H1 (cell line): ENCODE measurements around the gene FRMD3. TPM values are rescaled to one million over a fixed set of nuclear protein-coding genes. Genes with fewer than 3 reads are reported as not detected.

ENCODE experiments used
- CTCF ChIA-PET: fragments of 300-600 bp; sonication (Branson Sonifier 250); formaldehyde crosslinking; loops from one replicate; lab custom pipeline; 2021; ENCODE audit not compliant: partially characterized antibody; lab: Charles Lee
- POLR2A ChIA-PET: fragments of 300-600 bp; sonication (Branson Sonifier 250); formaldehyde crosslinking; loops from one replicate; lab custom pipeline; 2021; ENCODE audit warnings: inconsistent platforms; ENCODE audit not compliant: partially characterized antibody; lab: Charles Lee
- DNase-seq, 2 experiments: peaks; one replicate each; pipeline versions ENCODE4 v3.0.0 to v3.0.0-alpha.2; 2010 to 2022; ENCODE audit warnings: low spot score in 2 of 2, low read depth in 1 of 2, mixed read lengths in 1 of 2
- FAIRE-seq: peaks from 2 replicates; lab custom pipeline; 2011; peaks lifted over from hg19 to GRCh38; lab: Jason Lieb, UNC
- H2AFZ ChIP-seq: 2 replicates; pipeline ENCODE4 v1.8.1; 2012; ENCODE audit warnings: low read length, inconsistent platforms
- H2AK5ac ChIP-seq: 2 replicates; pipeline ENCODE4 v1.6.1; 2013; ENCODE audit warnings: low read depth, low read length
- H2BK120ac ChIP-seq: replicated peaks from 2 replicates; pipeline ENCODE3; 2013; ENCODE audit warnings: low read depth, low read length, inconsistent platforms
- H2BK12ac ChIP-seq: 2 replicates; pipeline ENCODE4 v1.6.1; 2013; ENCODE audit warnings: low read depth, low read length
- H2BK15ac ChIP-seq: 2 replicates; pipeline ENCODE4 v1.6.1; 2013; ENCODE audit warnings: low read length
- H2BK20ac ChIP-seq: 2 replicates; pipeline ENCODE4 v1.6.1; 2013; ENCODE audit warnings: low read length
- H2BK5ac ChIP-seq: 2 replicates; pipeline ENCODE4 v1.6.1; 2013; ENCODE audit warnings: low read depth, low read length
- H3K14ac ChIP-seq: 2 replicates; pipeline ENCODE4 v1.6.1; 2013; ENCODE audit warnings: inconsistent platforms; ENCODE audit not compliant: insufficient read length
- H3K18ac ChIP-seq: 2 replicates; pipeline ENCODE4 v1.6.1; 2013; ENCODE audit warnings: low read length; ENCODE audit errors: extremely low read depth
- H3K23ac ChIP-seq: 2 replicates; pipeline ENCODE4 v1.6.1; 2013; ENCODE audit warnings: inconsistent platforms; ENCODE audit not compliant: insufficient read length
- H3K23me2 ChIP-seq: 2 replicates; pipeline ENCODE4 v1.6.1; 2013; ENCODE audit warnings: low read depth, low read length
- H3K27ac ChIP-seq: 2 replicates; pipeline ENCODE4 v1.6.1; 2011; ENCODE audit warnings: low read depth, low read length, inconsistent platforms
- H3K27me3 ChIP-seq, 4 experiments: replicated peaks in 1 of 4; 1 replicate in 1 of 4; 2 replicates in 3 of 4; pipeline versions ENCODE4 v1.6.1 to v1.8.1; 2011 to 2013; ENCODE audit warnings: low read length in 3 of 4, mild to moderate bottlenecking in 3 of 4, inconsistent platforms in 2 of 4, mixed read lengths in 2 of 4, moderate library complexity in 1 of 4; ENCODE audit not compliant: control insufficient read depth in 3 of 4, insufficient read depth in 3 of 4; ENCODE audit errors: extremely low read depth in 1 of 4
- H3K36me3 ChIP-seq, 4 experiments: 2 replicates each; pipeline versions ENCODE4 v1.6.1 to v1.8.1; 2011 to 2013; ENCODE audit warnings: mild to moderate bottlenecking in 4 of 4, low read length in 3 of 4, moderate library complexity in 2 of 4, control low read depth in 1 of 4, inconsistent platforms in 1 of 4; ENCODE audit not compliant: insufficient read depth in 4 of 4, control insufficient read depth in 2 of 4
- H3K4ac ChIP-seq: replicated peaks from 2 replicates; pipeline ENCODE3; 2013; ENCODE audit warnings: low read length, low read depth, mixed read lengths, inconsistent platforms; ENCODE audit not compliant: insufficient read length
- H3K4me1 ChIP-seq, 4 experiments: replicated peaks in 1 of 4; 1 replicate in 1 of 4; 2 replicates in 3 of 4; pipeline versions ENCODE4 v1.6.1 to v1.8.1; 2011 to 2013; ENCODE audit warnings: low read length in 3 of 4, inconsistent platforms in 2 of 4, mixed read lengths in 1 of 4; ENCODE audit not compliant: insufficient read depth in 4 of 4, control insufficient read depth in 3 of 4
- H3K4me2 ChIP-seq, 2 experiments: 2 replicates each; pipeline versions ENCODE4 v1.6.1 to v1.8.1; 2011 to 2013; ENCODE audit warnings: low read depth in 2 of 2, low read length in 2 of 2, control low read depth in 1 of 2, inconsistent platforms in 1 of 2, mild to moderate bottlenecking in 1 of 2; ENCODE audit not compliant: insufficient read depth in 1 of 2
- H3K4me3 ChIP-seq, 4 experiments: fragments of 200-600, 300-600 bp in 1 of 4; sonication (generic), shearing (Covaris generic), sonication (Bioruptor Twin) in 1 of 4; 2 replicates each; pipeline versions ENCODE4 v1.5.1 to v1.8.1; 2011 to 2016; ENCODE audit warnings: low read length in 4 of 4, low read depth in 3 of 4, control low read depth in 2 of 4, inconsistent platforms in 2 of 4, mild to moderate bottlenecking in 2 of 4, mixed read lengths in 1 of 4, moderate library complexity in 1 of 4; ENCODE audit not compliant: insufficient read depth in 2 of 4; ENCODE audit errors: extremely low read depth in 1 of 4
- H3K56ac ChIP-seq: replicated peaks from 2 replicates; pipeline ENCODE3; 2013; ENCODE audit warnings: low read depth, mild to moderate bottlenecking, mixed read lengths, low read length, inconsistent platforms; ENCODE audit not compliant: insufficient read length
- H3K79me1 ChIP-seq: 2 replicates; pipeline ENCODE4 v1.6.1; 2013; ENCODE audit warnings: low read depth, low read length, control low read depth
- H3K79me2 ChIP-seq, 2 experiments: 2 replicates each; pipeline versions ENCODE4 v1.6.1 to v1.8.1; 2012 to 2013; ENCODE audit warnings: low read length in 2 of 2, mild to moderate bottlenecking in 2 of 2, inconsistent platforms in 1 of 2; ENCODE audit not compliant: insufficient read depth in 2 of 2, control insufficient read depth in 1 of 2
- H3K9ac ChIP-seq, 4 experiments: replicated peaks in 1 of 4; 1 replicate in 1 of 4; 2 replicates in 3 of 4; pipeline versions ENCODE4 v1.6.1 to v1.8.1; 2011 to 2013; ENCODE audit warnings: low read depth in 3 of 4, low read length in 3 of 4, control low read depth in 2 of 4, mild to moderate bottlenecking in 2 of 4, moderate library complexity in 2 of 4, inconsistent platforms in 1 of 4; ENCODE audit errors: extremely low read depth in 1 of 4
- H3K9me3 ChIP-seq, 2 experiments: 2 replicates each; pipeline versions ENCODE4 v1.6.1 to v1.8.1; 2012 to 2013; ENCODE audit warnings: mild to moderate bottlenecking in 2 of 2, moderate library complexity in 2 of 2, control low read depth in 1 of 2, inconsistent platforms in 1 of 2, low read depth in 1 of 2, low read length in 1 of 2, mixed read lengths in 1 of 2; ENCODE audit not compliant: insufficient read depth in 2 of 2
- H4K20me1 ChIP-seq, 2 experiments: replicated peaks in 1 of 2; 2 replicates each; pipeline versions ENCODE3 to v1.8.1; 2011 to 2013; ENCODE audit warnings: inconsistent platforms in 2 of 2, low read length in 2 of 2, mild to moderate bottlenecking in 1 of 2; ENCODE audit not compliant: insufficient read depth in 2 of 2, control insufficient read depth in 1 of 2
- H4K5ac ChIP-seq: 2 replicates; pipeline ENCODE4 v1.6.1; 2013; ENCODE audit warnings: low read length, low read depth, mixed read lengths, inconsistent platforms; ENCODE audit not compliant: insufficient read length
- H4K8ac ChIP-seq: 2 replicates; pipeline ENCODE4 v1.8.0; 2013; ENCODE audit warnings: mild to moderate bottlenecking, moderate library complexity, low read length, inconsistent platforms; ENCODE audit not compliant: insufficient read depth; ENCODE audit errors: extremely low read depth
- H4K91ac ChIP-seq: replicated peaks from 2 replicates; pipeline ENCODE3; 2013; ENCODE audit warnings: low read length, mixed read lengths, inconsistent platforms; ENCODE audit not compliant: insufficient read length
- BACH1 ChIP-seq: IDR thresholded peaks from 2 replicates; pipeline ENCODE4 v1.6.1; 2012; ENCODE audit warnings: low read length, improper control_type of control experiment
- CBX8 ChIP-seq: fragments of 300-800, 300-1000 bp; sonication (generic); IDR thresholded peaks from 2 replicates; pipeline ENCODE4 v1.7.1; 2016; ENCODE audit warnings: low read depth, low read length, borderline replicate concordance
- CHD1 ChIP-seq: IDR thresholded peaks from 2 replicates; pipeline ENCODE4 v1.6.1; 2012; ENCODE audit warnings: low read depth, low read length, improper control_type of control experiment
- CHD2 ChIP-seq: IDR thresholded peaks from 2 replicates; pipeline ENCODE4 v1.6.1; 2012; ENCODE audit warnings: low read length, improper control_type of control experiment
- NRF1 ChIP-seq: IDR thresholded peaks from 2 replicates; pipeline ENCODE4 v1.6.1; 2011; ENCODE audit warnings: mild to moderate bottlenecking, low read depth, low read length, improper control_type of control experiment
- POU5F1 ChIP-seq: IDR thresholded peaks from 2 replicates; pipeline ENCODE4 v1.6.1; 2011; ENCODE audit warnings: low read depth, mild to moderate bottlenecking, low read length, moderate library complexity
- RBBP5 ChIP-seq: IDR thresholded peaks from 2 replicates; pipeline ENCODE4 v1.7.1; 2012; ENCODE audit warnings: low read depth, mild to moderate bottlenecking, inconsistent platforms, low read length, moderate library complexity, borderline replicate concordance
- RFX5 ChIP-seq: IDR thresholded peaks from 2 replicates; pipeline ENCODE4 v1.6.1; 2011; ENCODE audit warnings: low read depth, low read length, improper control_type of control experiment, borderline replicate concordance
- TAF1 ChIP-seq: IDR thresholded peaks from 2 replicates; pipeline ENCODE4 v1.6.1; 2011; ENCODE audit warnings: mild to moderate bottlenecking, low read depth, low read length
- YY1 ChIP-seq: IDR thresholded peaks from 2 replicates; pipeline ENCODE4 v1.6.1; 2011; ENCODE audit warnings: low read depth, mild to moderate bottlenecking, low read length
- WGBS, 2 experiments: shearing (Covaris generic) in 1 of 2; methylation state at CpG; one replicate each; pipeline versions ENCODE4 v1.1.6 to v1.1.7; 2013 to 2015; ENCODE audit warnings: low lambda C conversion rate in 2 of 2, mixed read lengths in 2 of 2, inconsistent platforms in 1 of 2, low coverage in 1 of 2, missing lambda C conversion rate in 1 of 2; ENCODE audit not compliant: insufficient replicate concordance in 2 of 2, insufficient coverage in 1 of 2, insufficient read length in 1 of 2; ENCODE audit errors: extremely low coverage in 1 of 2, missing lambda C conversion rate in 1 of 2; 5-methylcytosine and 5-hydroxymethylcytosine counted together
- polyA plus RNA-seq, 7 experiments: library from polyadenylated mRNA; depleted of rRNA in 3 of 7; stranded (reverse) in 5 of 7; unstranded in 2 of 7; fragments of >200 nt in 5 of 7; fragments of 200-250 nt in 2 of 7; gene quantifications; 1 replicate in 5 of 7; 2 replicates in 1 of 7; 4 replicates in 1 of 7; pipeline versions ENCODE4 v1.2.1 to v1.2.3, GENCODE V29; 2011 to 2013; ENCODE audit warnings: missing spikeins in 2 of 7, mixed read lengths in 2 of 7
- total RNA-seq: library from RNA; stranded (reverse); fragmentation: NEBNext Ultra II Directional; extraction: Animal tissue kit (Norgen Biotek cat#: 25700); gene quantifications from 2 replicates; pipeline ENCODE4 v1.2.1, GENCODE V29; 2021
- TF ChIP-seq, protein P1 (sequence below): IDR thresholded peaks from 2 replicates; pipeline ENCODE4 v1.6.1; 2012; ENCODE audit warnings: low read length, inconsistent platforms
- TF ChIP-seq, protein P2 (sequence below): IDR thresholded peaks from 2 replicates; pipeline ENCODE4 v1.6.1; 2011; ENCODE audit warnings: low read depth, mild to moderate bottlenecking, low read length; ENCODE audit not compliant: insufficient read depth

FRMD3 gene
- total and polyA plus RNA-seq, 2 of the 8 experiments (the other 6 are each of a cell fraction or from before 2014, with no cell fraction given) = 0.15 to 1.4 TPM

DNA sequence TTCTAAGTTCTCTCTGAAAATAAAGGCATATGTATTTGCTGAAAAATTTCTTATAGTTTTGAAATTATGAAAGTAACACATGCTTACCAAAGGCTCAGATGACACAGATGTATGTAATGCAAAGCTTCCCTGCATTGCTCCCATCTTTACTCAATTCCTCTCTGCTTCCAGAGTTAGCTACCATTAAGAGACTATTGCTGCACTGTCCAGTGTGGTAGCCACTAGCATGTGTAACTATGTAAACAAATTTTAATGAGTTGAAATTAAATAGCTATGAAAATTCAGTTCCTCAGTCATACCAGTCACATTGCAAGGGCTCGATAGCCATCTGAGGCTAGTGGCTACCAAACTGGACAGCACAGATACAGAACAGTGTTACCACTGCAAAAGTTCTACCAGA, 17.9 kb downstream of the FRMD3 start:
- Histone ChIP-seq H3K27ac (no peak overlapping the region), H3K4ac (no peak overlapping the region)
- CTCF ChIA-PET = interaction anchor here (1.1 to 1.7 kb wide), 3 partner anchors 15 to 25 kb away, joined by 3 to 6 read pairs (median 3); no protein-coding TSS in a partner anchor
- no peak for TF ChIP-seq YY1
- TF ChIP-seq RFX5 = no peak
- no peak for TF ChIP-seq CHD1
- TF ChIP-seq CBX8 = no peak
- TF ChIP-seq POU5F1 = no peak
- no peak for TF ChIP-seq BACH1
- TF ChIP-seq NRF1 = no peak
- TF ChIP-seq RBBP5 = no peak
- TF ChIP-seq, protein P1, sequence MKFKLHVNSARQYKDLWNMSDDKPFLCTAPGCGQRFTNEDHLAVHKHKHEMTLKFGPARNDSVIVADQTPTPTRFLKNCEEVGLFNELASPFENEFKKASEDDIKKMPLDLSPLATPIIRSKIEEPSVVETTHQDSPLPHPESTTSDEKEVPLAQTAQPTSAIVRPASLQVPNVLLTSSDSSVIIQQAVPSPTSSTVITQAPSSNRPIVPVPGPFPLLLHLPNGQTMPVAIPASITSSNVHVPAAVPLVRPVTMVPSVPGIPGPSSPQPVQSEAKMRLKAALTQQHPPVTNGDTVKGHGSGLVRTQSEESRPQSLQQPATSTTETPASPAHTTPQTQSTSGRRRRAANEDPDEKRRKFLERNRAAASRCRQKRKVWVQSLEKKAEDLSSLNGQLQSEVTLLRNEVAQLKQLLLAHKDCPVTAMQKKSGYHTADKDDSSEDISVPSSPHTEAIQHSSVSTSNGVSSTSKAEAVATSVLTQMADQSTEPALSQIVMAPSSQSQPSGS = no peak
- no peak for TF ChIP-seq TAF1
- TF ChIP-seq CHD2 = no peak
- TF ChIP-seq, protein P2, sequence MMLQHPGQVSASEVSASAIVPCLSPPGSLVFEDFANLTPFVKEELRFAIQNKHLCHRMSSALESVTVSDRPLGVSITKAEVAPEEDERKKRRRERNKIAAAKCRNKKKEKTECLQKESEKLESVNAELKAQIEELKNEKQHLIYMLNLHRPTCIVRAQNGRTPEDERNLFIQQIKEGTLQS = no peak
- TF ChIP-seq, all 59 proteins: peak for 0
- Histone ChIP-seq H4K8ac (no peak overlapping the region), H2BK12ac (no peak overlapping the region), H3K56ac (no peak overlapping the region), H4K5ac (no peak overlapping the region), H3K23me2 (peaks cover 3% of the 10 kb centered on the region; the same call in 1 of the 2 replicates), H3K79me2 (no peaks in the 10 kb centered on the region), H3K4me1 (no peaks in the 10 kb centered on the region), H4K20me1 (no peaks in the 10 kb centered on the region), H3K36me3 (no peaks in the 10 kb centered on the region), H3K18ac (no peak overlapping the region), H2BK5ac (no peak overlapping the region), H3K9me3 (no peaks in the 10 kb centered on the region), H3K14ac (no peak overlapping the region), H2BK20ac (no peak overlapping the region), H2AFZ (no peak overlapping the region), H2BK120ac (no peak overlapping the region), H4K91ac (no peak overlapping the region), H3K4me2 (no peak overlapping the region), H2BK15ac (no peak overlapping the region), H3K79me1 (no peaks in the 10 kb centered on the region), H3K4me3 (no peak overlapping the region), H2AK5ac (no peak overlapping the region), H3K27me3 (no peaks in the 10 kb centered on the region), H3K23ac (no peak overlapping the region), H3K9ac (no peak overlapping the region)
- no peak for FAIRE-seq
- POLR2A ChIA-PET = no interaction called here
- DNase-seq = no peak
- WGBS, 2 experiments = 87% methylated on average over 1 of the region's 1 CpG; no CpG with 5 or more reads in 1 of the 2 experiments
